NB4 (cell line): Measurements from ENCODE around the gene MYO16.

Experiments used
- POLR2A ChIP-seq: IDR thresholded peaks from 2 replicates; pipeline ENCODE4 v1.6.1; 2011; ENCODE audit warnings: mild to moderate bottlenecking; ENCODE audit not compliant: insufficient read length; ENCODE audit errors: extremely low read depth
- TF ChIP-seq, protein P1 (sequence below): IDR thresholded peaks from one replicate; pipeline ENCODE4 v1.5.1; 2012; ENCODE audit warnings: low read depth, low read length

DNA sequence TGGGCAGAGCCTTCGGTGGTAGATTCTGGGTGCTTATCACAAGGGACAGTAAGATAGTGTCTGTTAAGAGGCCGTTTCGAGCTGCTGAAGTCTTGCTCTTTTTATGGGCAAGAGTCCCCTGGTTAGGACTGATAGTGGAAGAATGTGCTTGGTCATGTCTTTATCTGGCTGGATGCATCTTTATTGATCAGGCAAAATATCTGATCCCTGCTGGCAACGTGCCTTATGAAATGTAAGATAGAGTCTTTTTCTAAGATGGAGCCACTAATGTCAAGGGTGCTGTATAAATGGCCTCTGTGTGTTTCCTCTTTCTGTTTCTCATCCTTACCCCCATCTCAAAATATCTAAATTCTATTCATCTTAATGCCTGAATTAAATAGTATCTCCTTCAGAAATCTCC, 53.3 kb downstream of the MYO16 start:
- TF ChIP-seq, protein P1, sequence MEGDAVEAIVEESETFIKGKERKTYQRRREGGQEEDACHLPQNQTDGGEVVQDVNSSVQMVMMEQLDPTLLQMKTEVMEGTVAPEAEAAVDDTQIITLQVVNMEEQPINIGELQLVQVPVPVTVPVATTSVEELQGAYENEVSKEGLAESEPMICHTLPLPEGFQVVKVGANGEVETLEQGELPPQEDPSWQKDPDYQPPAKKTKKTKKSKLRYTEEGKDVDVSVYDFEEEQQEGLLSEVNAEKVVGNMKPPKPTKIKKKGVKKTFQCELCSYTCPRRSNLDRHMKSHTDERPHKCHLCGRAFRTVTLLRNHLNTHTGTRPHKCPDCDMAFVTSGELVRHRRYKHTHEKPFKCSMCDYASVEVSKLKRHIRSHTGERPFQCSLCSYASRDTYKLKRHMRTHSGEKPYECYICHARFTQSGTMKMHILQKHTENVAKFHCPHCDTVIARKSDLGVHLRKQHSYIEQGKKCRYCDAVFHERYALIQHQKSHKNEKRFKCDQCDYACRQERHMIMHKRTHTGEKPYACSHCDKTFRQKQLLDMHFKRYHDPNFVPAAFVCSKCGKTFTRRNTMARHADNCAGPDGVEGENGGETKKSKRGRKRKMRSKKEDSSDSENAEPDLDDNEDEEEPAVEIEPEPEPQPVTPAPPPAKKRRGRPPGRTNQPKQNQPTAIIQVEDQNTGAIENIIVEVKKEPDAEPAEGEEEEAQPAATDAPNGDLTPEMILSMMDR = no peak
- TF ChIP-seq POLR2A = no peak
